Urothelium cell line (cell line): ENCODE results near the gene CATSPERD.

Experiments used
- DNase-seq: peaks from one replicate; pipeline ENCODE4 v3.0.0; 2011; ENCODE audit warnings: low spot score, mixed read lengths
- FAIRE-seq: peaks from 2 replicates; lab custom pipeline; 2011; peaks lifted over from hg19 to GRCh38; lab: Jason Lieb, UNC

CATSPERD gene

GRCh38 chr19:5784581-5785147 is 64.2 kb downstream of the CATSPERD start, which contains the start of gene PRR22:
Gene PRR22 (minus strand): TSS chr19:5784746. CDS start chr19:5784660, 86 bp downstream.
- FAIRE-seq (no peak), DNase-seq (no peak)

GRCh38 chr19:5785423-5785822 is 65.0 kb downstream of the CATSPERD start:
- DNase-seq (no peak), FAIRE-seq (no peak)

- DNase-seq = no peak
Measured at GRCh38 chr19:5786593-5787408, 66.4 kb downstream of the CATSPERD start.

DNA sequence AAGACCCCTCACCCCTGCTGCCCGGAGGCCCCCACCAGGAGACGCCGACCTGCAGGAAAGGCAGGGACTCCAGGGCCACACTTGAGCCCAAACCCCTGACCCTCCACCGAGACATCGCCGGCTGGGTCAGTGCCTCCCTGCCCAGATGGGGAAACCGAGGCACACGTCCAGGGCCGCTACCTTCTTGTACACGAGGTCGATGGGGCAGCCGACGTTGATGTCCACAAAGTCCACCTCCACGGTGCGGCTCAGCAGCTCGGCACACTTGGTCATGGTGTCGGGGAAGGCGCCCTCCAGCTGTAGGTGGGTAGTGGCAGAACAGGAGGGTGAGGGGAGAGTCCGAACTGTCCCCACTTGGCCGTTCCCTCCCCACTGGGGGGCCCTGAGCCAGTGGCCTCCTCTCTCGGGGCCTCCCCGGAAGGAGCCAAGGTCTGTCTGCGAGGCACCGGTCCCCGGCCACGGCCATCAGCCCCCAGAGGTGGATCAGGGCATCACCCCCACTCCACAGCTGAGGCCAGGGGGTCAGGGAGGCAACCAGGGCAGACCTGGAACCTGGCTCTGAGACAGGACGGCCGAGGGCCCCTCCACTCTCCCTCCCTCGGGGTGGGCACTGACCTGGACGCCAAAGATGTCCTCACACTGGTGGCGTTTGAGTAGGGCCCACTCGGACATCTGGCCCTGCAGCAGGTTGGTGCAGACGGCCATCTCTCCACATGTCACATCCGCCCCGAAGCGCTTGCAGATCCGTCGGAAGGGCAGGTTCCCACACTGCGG is 67.2 kb downstream of the CATSPERD start:
- DNase-seq (no peak), FAIRE-seq (no peak)

More at GRCh38 chr19:5786593-5787408, 66.4 kb downstream of the CATSPERD start:
- FAIRE-seq = peak; percentile 91

- no peak for FAIRE-seq
- DNase-seq = no peak
Measured at GRCh38 chr19:5788422-5788821, 68.0 kb downstream of the CATSPERD start.

- FAIRE-seq (no peak), DNase-seq (no peak)
Measured at GRCh38 chr19:5789351-5789761, 68.9 kb downstream of the CATSPERD start.

GRCh38 chr19:5789886-5790558 is 69.6 kb downstream of the CATSPERD start:
- no peak for FAIRE-seq
- DNase-seq = no peak

- DNase-seq (peak; percentile 95), FAIRE-seq (peak; percentile 98)
Measured at GRCh38 chr19:5790559-5791520, 70.4 kb downstream of the CATSPERD start, which contains the start of gene DUS3L. Gene DUS3L (minus strand): TSS chr19:5791163. CDS start chr19:5791141, 22 bp downstream.

DNA sequence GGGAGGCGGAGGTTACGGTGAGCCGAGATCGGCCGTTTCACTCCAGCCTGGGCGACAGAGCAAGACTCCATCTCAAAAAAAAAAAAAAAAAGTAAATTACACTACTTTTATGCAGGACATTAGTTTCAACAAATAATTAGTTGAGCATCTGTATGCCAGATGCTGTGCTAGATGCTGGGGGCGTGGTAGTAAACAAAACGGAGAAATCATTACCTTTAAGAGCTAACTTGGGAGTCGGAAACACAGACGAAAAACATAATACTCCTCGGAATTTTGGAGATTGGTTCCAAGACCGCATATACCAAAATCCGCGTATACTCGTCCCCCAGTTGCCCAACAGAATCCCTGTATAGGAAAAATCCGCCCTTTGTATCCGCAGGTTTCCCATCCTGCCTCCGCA is 71.8 kb downstream of the CATSPERD start:
- FAIRE-seq (no peak), DNase-seq (no peak)

GRCh38 chr19:5793188-5793587 is 72.8 kb downstream of the CATSPERD start:
- no peak for DNase-seq
- no peak for FAIRE-seq

DNA sequence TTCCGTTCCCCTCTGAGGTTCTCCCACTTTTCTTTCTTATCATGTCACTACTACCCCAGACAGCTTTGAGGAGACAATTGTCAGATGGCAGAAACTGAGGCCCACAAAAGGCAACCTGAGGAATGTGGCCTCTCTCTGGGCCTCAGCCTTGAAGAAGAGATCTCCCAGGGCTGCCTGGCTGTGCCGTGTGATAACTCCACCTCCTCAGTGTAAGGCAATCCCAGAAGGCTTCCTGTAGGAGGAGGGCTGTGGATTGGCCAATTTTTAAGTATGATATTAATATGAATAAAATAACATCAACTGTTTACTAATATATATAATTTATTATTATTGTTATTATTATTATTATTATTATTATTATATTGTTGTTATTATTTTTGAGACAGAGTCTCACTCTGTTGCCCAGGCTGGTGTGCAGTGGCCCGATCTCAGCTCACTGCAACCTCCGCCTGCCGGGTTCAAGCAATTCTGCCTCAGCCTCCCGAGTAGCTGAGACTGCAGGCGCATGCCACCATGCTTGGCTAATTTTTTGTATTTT is 75.0 kb downstream of the CATSPERD start:
- FAIRE-seq = no peak

DNA sequence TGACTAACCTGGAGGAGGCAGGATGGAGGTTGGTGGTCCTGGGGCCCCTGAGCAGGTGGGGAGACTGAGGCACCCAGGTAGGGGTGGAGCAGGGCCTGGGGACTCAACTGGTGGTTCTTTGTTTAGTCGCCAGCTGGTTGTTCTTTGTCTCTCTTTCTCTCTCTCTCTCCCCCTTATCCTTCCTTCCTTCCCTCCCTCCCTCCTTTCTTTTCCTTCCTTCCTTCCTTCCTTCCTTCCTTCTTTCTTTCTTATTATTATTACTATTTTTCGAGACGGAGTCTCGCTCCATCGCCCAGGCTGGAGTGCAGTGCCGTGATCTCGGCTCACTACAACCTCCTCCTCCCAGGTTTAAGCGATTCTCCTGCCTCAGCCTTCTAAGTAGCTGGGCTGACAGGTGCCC is 77.8 kb downstream of the CATSPERD start:
- DNase-seq (no peak), FAIRE-seq (no peak)

More for the DNA sequence above, 75.0 kb downstream of the CATSPERD start:
- no peak for DNase-seq

- FAIRE-seq (no peak), DNase-seq (no peak)
Measured at GRCh38 chr19:5799247-5800241, 79.1 kb downstream of the CATSPERD start.

DNA sequence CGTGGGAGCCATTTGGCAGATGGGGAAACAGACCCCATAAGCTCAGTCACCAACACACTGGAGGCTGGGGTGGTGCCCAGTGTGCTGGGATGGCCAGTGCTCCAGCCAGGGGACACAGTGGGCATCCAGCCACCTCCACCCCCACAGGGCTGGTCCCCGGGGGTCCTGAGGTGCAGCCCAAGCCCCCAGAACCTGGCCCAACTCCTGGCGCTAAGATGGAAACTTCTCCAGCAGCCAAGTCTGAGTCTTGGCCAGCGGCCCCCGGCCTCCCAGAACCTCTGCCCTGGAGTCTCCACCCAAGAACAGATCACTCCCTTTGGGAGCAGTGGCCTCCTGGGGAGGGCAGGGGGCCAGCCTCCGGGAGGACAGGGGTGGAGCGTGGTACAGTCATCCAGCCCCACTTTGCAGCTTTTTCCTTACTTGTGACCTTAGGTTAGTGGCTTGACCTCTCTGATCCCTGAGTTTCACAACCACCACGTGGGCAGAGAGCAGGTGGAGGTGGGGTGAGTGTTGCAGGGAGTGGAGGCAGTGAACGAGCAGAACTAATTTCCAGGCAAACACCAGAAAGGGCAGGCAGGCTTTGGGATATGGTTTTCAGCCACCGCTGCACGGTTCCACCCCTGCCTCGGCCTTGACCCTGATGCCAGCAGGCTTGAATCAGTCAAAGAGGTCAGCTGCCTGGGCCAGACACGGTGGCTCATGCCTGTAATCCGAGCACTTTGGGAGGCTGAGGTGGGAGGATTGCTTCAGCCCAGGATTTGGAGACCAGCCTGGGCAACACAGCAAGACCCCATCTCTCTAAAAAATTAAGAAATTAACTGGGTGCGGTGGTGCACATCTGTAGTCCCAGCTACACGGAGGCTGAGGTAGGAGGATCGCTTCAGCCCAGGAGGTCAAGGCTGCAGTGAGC is 80.2 kb downstream of the CATSPERD start:
- FAIRE-seq = no peak
- DNase-seq = no peak

DNA sequence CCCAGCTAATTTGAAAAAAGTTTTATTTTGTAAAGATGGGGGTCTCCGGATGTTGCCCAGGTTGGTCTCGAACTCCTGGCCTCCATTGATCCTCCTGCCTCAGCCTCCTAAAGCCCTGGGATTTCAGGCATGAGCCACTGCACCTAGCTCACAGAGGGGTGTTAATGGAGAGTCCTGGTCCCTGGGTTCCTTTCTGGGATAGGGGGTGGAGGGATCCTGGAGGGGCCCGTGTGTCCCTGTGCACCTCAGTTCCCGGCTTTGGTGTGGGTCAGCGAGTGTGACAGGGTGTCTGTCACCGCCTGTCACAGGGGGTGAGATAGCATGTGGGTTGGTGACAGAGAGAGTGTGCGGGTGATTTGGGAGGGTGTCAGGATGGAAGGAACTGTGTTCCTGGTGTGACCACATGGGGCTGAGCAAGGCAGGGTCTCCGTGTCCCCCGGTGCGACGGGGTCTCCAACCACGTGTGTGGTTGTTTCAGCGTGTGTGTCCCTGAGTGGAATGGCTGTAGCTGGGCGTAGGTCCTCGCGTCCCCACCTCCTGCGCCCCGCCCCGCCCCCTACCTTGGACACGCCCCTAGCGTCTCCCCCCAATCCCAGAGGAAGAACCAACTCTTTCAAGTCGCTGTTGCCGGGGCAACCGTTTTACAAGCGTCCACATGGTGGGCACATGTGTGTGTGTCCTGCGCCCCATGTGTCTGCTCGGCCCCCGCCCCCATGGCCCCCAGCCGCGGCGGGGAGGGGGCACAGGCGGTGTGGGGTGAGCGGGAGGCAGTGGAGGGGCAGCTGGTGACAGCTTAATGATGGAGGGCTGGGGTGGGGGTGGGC is 81.6 kb downstream of the CATSPERD start:
- no peak for DNase-seq
- no peak for FAIRE-seq

DNA sequence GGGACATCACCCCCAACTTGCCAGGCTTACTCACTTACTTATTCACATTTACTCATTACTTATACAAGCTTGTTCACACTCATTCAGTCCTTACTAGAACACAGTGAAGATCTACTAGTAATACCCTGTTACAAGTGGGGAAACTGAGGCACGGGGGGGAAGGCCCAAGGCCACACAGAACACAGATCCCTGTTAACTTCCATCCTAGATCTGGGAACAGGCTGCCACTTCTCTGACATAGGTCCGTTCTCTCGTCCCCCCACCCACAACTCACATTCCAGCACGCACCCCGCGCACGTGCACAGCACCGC is 83.0 kb downstream of the CATSPERD start:
- FAIRE-seq (no peak), DNase-seq (no peak)
